GM23338 (cell line): Measurements from ENCODE around the gene PCNX1. TPM values are rescaled to one million over a fixed set of nuclear protein-coding genes. Genes with fewer than 3 reads are reported as not detected.
A peak's percentile ranks its signal among the peaks of the same experiment; 100 is the strongest.

Experiments
- ATAC-seq: fragments of 200-7000 bp; cut with Tn5 transposase; 3 replicates; pipeline ENCODE4 v1.9.1; 2020
- DNase-seq: peaks from one replicate; pipeline ENCODE4 v3.0.0-alpha.2; 2015; ENCODE audit warnings: low spot score
- H2AFZ ChIP-seq: fragments of 200-600 bp; sonication (generic); 2 replicates; pipeline ENCODE4 v1.8.0; 2016; ENCODE audit warnings: antibody characterized with exemption, mild to moderate bottlenecking, moderate library complexity
- H3F3A ChIP-seq: fragments of 200-600 bp; sonication (generic); replicated peaks from 2 replicates; pipeline ENCODE4 v1.8.0; 2017; ENCODE audit warnings: antibody characterized with exemption, mixed run types, low read depth
- H3K27ac ChIP-seq: fragments of 200-600 bp; sonication (generic); 2 replicates; pipeline ENCODE4 v1.6.1; 2016; ENCODE audit warnings: low read depth
- H3K27me3 ChIP-seq: fragments of 200-600 bp; sonication (generic); 2 replicates; pipeline ENCODE4 v1.8.0; 2016; ENCODE audit warnings: mild to moderate bottlenecking, mixed run types, moderate library complexity; ENCODE audit not compliant: insufficient read depth
- H3K36me3 ChIP-seq: fragments of 200-600 bp; sonication (generic); 2 replicates; pipeline ENCODE4 v1.8.0; 2016; ENCODE audit warnings: mild to moderate bottlenecking; ENCODE audit not compliant: insufficient read depth
- H3K4me1 ChIP-seq: fragments of 200-600 bp; sonication (generic); 2 replicates; pipeline ENCODE4 v1.8.0; 2016; ENCODE audit warnings: mild to moderate bottlenecking, moderate library complexity; ENCODE audit not compliant: insufficient read depth
- H3K4me2 ChIP-seq: fragments of 200-600 bp; sonication (generic); 2 replicates; pipeline ENCODE4 v1.7.1; 2017; ENCODE audit warnings: mixed run types
- H3K4me3 ChIP-seq: fragments of 200-600 bp; sonication (generic); 2 replicates; pipeline ENCODE4 v1.6.1; 2016; ENCODE audit warnings: mixed run types
- H3K79me2 ChIP-seq: fragments of 200-600 bp; sonication (generic); replicated peaks from 2 replicates; pipeline ENCODE4 v1.8.0; 2017; ENCODE audit warnings: mild to moderate bottlenecking; ENCODE audit not compliant: insufficient read depth
- H3K9me2 ChIP-seq: fragments of 200-600 bp; sonication (generic); 2 replicates; pipeline ENCODE4 v1.8.0; 2017; ENCODE audit not compliant: insufficient read depth
- H4K20me1 ChIP-seq: fragments of 200-600 bp; sonication (generic); replicated peaks from 2 replicates; pipeline ENCODE4 v1.8.0; 2017; ENCODE audit warnings: mild to moderate bottlenecking; ENCODE audit not compliant: insufficient read depth
- H3K27ac Mint-ChIP-seq: 2 replicates; pipeline ENCODE4 v1.8.0; 2020; ENCODE audit warnings: inconsistent platforms, mild to moderate bottlenecking, moderate library complexity, mixed read lengths
- H3K27me3 Mint-ChIP-seq: 3 replicates; pipeline ENCODE4 v1.8.0; 2022; ENCODE audit warnings: low read depth, mild to moderate bottlenecking, moderate library complexity, mixed read lengths, inconsistent platforms; ENCODE audit not compliant: insufficient read depth, poor library complexity
- H3K36me3 Mint-ChIP-seq: 3 replicates; pipeline ENCODE4 v1.8.0; 2021; ENCODE audit warnings: low read depth, mild to moderate bottlenecking, inconsistent platforms, moderate library complexity, mixed read lengths
- H3K4me1 Mint-ChIP-seq: 3 replicates; pipeline ENCODE4 v1.8.0; 2020; ENCODE audit warnings: mild to moderate bottlenecking, inconsistent platforms, mixed read lengths
- H3K4me3 Mint-ChIP-seq: 3 replicates; pipeline ENCODE4 v1.8.0; 2021; ENCODE audit warnings: moderate library complexity, mild to moderate bottlenecking, inconsistent platforms, mixed read lengths
- H3K9me3 Mint-ChIP-seq: 3 replicates; pipeline ENCODE4 v1.8.0; 2020; ENCODE audit warnings: moderate library complexity, mild to moderate bottlenecking, inconsistent platforms, mixed read lengths
- CREB1 ChIP-seq: fragments of 250-450 bp; sonication (Bioruptor Pico); IDR thresholded peaks from 2 replicates; pipeline ENCODE4 v1.5.0; 2020; ENCODE audit warnings: low read depth, mild to moderate bottlenecking, moderate library complexity
- EZH2 ChIP-seq: fragments of 200-600 bp; sonication (generic); IDR thresholded peaks from one replicate; pipeline ENCODE4 v1.8.0; 2017; ENCODE audit warnings: antibody characterized with exemption, mild to moderate bottlenecking, low read depth; ENCODE audit not compliant: unreplicated experiment
- EZH2phosphoT487 ChIP-seq: fragments of 200-600 bp; sonication (generic); IDR thresholded peaks from one replicate; pipeline ENCODE4 v1.8.1; 2018; ENCODE audit warnings: antibody characterized with exemption; ENCODE audit not compliant: unreplicated experiment
- JUNB ChIP-seq: IDR thresholded peaks from one replicate; pipeline ENCODE4 v1.6.1; 2016; ENCODE audit warnings: antibody characterized with exemption; ENCODE audit not compliant: unreplicated experiment
- NANOG ChIP-seq: IDR thresholded peaks from 2 replicates; pipeline ENCODE4 v1.6.1; 2016; ENCODE audit warnings: antibody characterized with exemption, borderline replicate concordance
- POLR2AphosphoS5 ChIP-seq: IDR thresholded peaks from 2 replicates; pipeline ENCODE4 v1.6.1; 2016; ENCODE audit warnings: antibody characterized with exemption, low read depth
- STAT1 ChIP-seq: IDR thresholded peaks from one replicate; pipeline ENCODE4 v1.6.1; 2016; ENCODE audit warnings: antibody characterized with exemption; ENCODE audit not compliant: unreplicated experiment
- ZNF114 ChIP-seq: fragments of 250-450 bp; sonication (Bioruptor Pico); IDR thresholded peaks from 2 replicates; pipeline ENCODE4 v1.5.0; 2020; ENCODE audit warnings: mild to moderate bottlenecking, moderate library complexity
- ZNF331 ChIP-seq: fragments of 250-450 bp; sonication (Bioruptor Pico); IDR thresholded peaks from 2 replicates; pipeline ENCODE4 v1.5.0; 2020; ENCODE audit warnings: low read depth, mild to moderate bottlenecking, moderate library complexity
- polyA plus RNA-seq: library from polyadenylated mRNA; unstranded; fragments of >200 nt; fragmentation: Nextera tagmentation; extraction: Ambion mirVana; gene quantifications from 2 replicates; pipeline ENCODE4 v1.2.1, GENCODE V29; 2016
- total RNA-seq: library from RNA; depleted of rRNA; stranded (reverse); fragments of >200 nt; shearing (Covaris generic); gene quantifications from 2 replicates; pipeline ENCODE4 v1.2.3, GENCODE V29; 2014
- TF ChIP-seq, protein P1 (sequence below): fragments of 250-450 bp; sonication (Bioruptor Pico); IDR thresholded peaks from 2 replicates; pipeline ENCODE4 v1.5.0; 2020; ENCODE audit warnings: mild to moderate bottlenecking, moderate library complexity
- TF ChIP-seq, protein P2 (sequence below), 2 experiments: fragments of 200-600 bp in 1 of 2; sonication (generic) in 1 of 2; conservative IDR thresholded peaks; 2 replicates each; pipeline versions ENCODE4 v1.5.1 to v1.6.1; 2016 to 2017; ENCODE audit warnings: antibody characterized with exemption in 2 of 2, low read depth in 2 of 2, mild to moderate bottlenecking in 2 of 2, moderate library complexity in 1 of 2
- TF ChIP-seq, protein P3 (sequence below): IDR thresholded peaks from 2 replicates; pipeline ENCODE4 v1.6.1; 2016; ENCODE audit warnings: antibody characterized with exemption

PCNX1 gene
- total and polyA plus RNA-seq, 2 experiments from 2014 or later: 19.4 to 53.1 TPM

DNA sequence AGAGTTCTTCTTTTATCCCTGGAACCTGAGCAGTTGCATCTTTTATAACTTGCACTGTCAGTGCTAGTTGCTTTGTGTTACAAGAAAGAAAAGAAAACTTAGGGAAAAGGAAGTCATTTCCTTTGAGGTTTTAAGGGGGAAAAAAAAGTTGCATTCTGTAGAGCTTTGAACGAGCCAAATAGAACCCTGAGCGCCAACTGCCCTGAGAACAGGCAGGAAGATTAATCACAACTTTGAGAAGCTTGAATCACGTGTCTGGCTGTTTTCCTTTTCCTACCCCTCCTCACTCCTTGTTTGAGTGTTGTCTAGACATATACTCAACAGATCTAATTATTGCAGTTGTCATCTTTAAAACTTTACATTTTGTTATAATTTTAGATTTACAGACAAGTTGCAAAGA is 12.5 kb downstream of the PCNX1 start:
- Mint-ChIP-seq H3K27me3 (no peaks in the 10 kb centered on the region), H3K4me1 (peaks cover 14% of the 10 kb centered on the region; the same call in 2 of the 3 replicates), H3K9me3 (no peaks in the 10 kb centered on the region), H3K4me3 (no peak overlapping the region), H3K27ac (no peak overlapping the region), H3K36me3 (peaks cover 6% of the 10 kb centered on the region; the same call in 2 of the 3 replicates)
- Histone ChIP-seq H3K9me2 (no peaks in the 10 kb centered on the region), H3K27ac (no peak overlapping the region), H3K4me2 (no peak overlapping the region), H2AFZ (no peak overlapping the region), H3K27me3 (no peaks in the 10 kb centered on the region), H3F3A (no peaks in the 10 kb centered on the region), H3K4me1 (peaks cover 14% of the 10 kb centered on the region), H3K36me3 (0 out of 2 replicates have a peak, but pooled peaks cover 3% of the 10 kb centered on the region), H4K20me1 (peaks cover 58% of the 10 kb centered on the region), H3K79me2 (peaks cover 99% of the 10 kb centered on the region), H3K4me3 (no peak overlapping the region)
- TF ChIP-seq ZNF114 (CRISPR knock-in tag): no peak
- TF ChIP-seq EZH2: no peak
- no peak for ATAC-seq
- DNase-seq: peak; percentile 25

DNA sequence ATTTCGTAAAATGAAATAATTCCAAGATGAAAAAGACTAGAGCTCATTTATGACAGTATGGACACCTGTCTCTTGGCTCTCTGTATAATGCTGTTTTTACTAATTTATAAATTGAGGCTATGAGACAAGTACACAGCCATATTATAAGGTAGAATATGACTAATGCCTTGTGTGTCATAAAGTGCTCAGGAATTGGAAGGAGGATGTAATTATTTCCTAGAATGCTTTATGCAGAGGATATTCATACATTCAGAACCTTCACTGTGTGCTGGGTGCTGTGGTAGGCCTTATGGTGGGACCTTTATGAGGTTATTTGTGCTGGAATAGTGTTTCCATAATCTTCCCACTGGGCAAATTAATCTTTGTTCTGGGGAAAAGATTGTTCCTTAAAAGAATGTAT is 13.3 kb downstream of the PCNX1 start:
- Histone ChIP-seq H3K79me2 (peaks cover 99% of the 10 kb centered on the region), H3K27ac (no peak overlapping the region), H3F3A (no peaks in the 10 kb centered on the region), H3K9me2 (no peaks in the 10 kb centered on the region), H3K4me3 (no peak overlapping the region), H2AFZ (no peak overlapping the region), H3K4me1 (peaks cover 14% of the 10 kb centered on the region), H4K20me1 (peaks cover 54% of the 10 kb centered on the region), H3K4me2 (no peak overlapping the region), H3K27me3 (no peaks in the 10 kb centered on the region), H3K36me3 (0 out of 2 replicates have a peak, but pooled peaks cover 3% of the 10 kb centered on the region)
- DNase-seq (no peak), ATAC-seq (no peak)
- H3K27ac Mint-ChIP-seq: no peak overlapping the region
- no peaks in the 10 kb centered on the region for H3K9me3 Mint-ChIP-seq
- H3K27me3 Mint-ChIP-seq: no peaks in the 10 kb centered on the region
- peaks cover 14% of the 10 kb centered on the region; the same call in 2 of the 3 replicates for H3K4me1 Mint-ChIP-seq
- H3K4me3 Mint-ChIP-seq: no peak overlapping the region
- H3K36me3 Mint-ChIP-seq: peaks cover 6% of the 10 kb centered on the region; the same call in 2 of the 3 replicates
- TF ChIP-seq NANOG: no peak
- TF ChIP-seq, protein P1, sequence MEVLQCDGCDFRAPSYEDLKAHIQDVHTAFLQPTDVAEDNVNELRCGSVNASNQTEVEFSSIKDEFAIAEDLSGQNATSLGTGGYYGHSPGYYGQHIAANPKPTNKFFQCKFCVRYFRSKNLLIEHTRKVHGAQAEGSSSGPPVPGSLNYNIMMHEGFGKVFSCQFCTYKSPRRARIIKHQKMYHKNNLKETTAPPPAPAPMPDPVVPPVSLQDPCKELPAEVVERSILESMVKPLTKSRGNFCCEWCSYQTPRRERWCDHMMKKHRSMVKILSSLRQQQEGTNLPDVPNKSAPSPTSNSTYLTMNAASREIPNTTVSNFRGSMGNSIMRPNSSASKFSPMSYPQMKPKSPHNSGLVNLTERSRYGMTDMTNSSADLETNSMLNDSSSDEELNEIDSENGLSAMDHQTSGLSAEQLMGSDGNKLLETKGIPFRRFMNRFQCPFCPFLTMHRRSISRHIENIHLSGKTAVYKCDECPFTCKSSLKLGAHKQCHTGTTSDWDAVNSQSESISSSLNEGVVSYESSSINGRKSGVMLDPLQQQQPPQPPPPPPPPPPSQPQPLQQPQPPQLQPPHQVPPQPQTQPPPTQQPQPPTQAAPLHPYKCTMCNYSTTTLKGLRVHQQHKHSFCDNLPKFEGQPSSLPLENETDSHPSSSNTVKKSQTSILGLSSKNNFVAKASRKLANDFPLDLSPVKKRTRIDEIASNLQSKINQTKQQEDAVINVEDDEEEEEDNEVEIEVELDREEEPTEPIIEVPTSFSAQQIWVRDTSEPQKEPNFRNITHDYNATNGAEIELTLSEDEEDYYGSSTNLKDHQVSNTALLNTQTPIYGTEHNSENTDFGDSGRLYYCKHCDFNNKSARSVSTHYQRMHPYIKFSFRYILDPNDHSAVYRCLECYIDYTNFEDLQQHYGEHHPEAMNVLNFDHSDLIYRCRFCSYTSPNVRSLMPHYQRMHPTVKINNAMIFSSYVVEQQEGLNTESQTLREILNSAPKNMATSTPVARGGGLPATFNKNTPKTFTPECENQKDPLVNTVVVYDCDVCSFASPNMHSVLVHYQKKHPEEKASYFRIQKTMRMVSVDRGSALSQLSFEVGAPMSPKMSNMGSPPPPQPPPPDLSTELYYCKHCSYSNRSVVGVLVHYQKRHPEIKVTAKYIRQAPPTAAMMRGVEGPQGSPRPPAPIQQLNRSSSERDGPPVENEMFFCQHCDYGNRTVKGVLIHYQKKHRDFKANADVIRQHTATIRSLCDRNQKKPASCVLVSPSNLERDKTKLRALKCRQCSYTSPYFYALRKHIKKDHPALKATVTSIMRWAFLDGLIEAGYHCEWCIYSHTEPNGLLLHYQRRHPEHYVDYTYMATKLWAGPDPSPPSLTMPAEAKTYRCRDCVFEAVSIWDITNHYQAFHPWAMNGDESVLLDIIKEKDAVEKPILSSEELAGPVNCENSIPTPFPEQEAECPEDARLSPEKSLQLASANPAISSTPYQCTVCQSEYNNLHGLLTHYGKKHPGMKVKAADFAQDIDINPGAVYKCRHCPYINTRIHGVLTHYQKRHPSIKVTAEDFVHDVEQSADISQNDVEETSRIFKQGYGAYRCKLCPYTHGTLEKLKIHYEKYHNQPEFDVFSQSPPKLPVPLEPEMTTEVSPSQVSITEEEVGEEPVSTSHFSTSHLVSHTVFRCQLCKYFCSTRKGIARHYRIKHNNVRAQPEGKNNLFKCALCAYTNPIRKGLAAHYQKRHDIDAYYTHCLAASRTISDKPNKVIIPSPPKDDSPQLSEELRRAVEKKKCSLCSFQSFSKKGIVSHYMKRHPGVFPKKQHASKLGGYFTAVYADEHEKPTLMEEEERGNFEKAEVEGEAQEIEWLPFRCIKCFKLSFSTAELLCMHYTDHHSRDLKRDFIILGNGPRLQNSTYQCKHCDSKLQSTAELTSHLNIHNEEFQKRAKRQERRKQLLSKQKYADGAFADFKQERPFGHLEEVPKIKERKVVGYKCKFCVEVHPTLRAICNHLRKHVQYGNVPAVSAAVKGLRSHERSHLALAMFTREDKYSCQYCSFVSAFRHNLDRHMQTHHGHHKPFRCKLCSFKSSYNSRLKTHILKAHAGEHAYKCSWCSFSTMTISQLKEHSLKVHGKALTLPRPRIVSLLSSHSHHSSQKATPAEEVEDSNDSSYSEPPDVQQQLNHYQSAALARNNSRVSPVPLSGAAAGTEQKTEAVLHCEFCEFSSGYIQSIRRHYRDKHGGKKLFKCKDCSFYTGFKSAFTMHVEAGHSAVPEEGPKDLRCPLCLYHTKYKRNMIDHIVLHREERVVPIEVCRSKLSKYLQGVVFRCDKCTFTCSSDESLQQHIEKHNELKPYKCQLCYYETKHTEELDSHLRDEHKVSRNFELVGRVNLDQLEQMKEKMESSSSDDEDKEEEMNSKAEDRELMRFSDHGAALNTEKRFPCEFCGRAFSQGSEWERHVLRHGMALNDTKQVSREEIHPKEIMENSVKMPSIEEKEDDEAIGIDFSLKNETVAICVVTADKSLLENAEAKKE (CRISPR knock-in tag): no peak
- TF ChIP-seq ZNF114 (CRISPR knock-in tag): no peak
- TF ChIP-seq CREB1: no peak
- TF ChIP-seq, protein P2, sequence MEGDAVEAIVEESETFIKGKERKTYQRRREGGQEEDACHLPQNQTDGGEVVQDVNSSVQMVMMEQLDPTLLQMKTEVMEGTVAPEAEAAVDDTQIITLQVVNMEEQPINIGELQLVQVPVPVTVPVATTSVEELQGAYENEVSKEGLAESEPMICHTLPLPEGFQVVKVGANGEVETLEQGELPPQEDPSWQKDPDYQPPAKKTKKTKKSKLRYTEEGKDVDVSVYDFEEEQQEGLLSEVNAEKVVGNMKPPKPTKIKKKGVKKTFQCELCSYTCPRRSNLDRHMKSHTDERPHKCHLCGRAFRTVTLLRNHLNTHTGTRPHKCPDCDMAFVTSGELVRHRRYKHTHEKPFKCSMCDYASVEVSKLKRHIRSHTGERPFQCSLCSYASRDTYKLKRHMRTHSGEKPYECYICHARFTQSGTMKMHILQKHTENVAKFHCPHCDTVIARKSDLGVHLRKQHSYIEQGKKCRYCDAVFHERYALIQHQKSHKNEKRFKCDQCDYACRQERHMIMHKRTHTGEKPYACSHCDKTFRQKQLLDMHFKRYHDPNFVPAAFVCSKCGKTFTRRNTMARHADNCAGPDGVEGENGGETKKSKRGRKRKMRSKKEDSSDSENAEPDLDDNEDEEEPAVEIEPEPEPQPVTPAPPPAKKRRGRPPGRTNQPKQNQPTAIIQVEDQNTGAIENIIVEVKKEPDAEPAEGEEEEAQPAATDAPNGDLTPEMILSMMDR (conservative IDR thresholded peaks at IDR 0.05; ENCODE audit: low read depth in 2 of 2): no peak
- no peak for TF ChIP-seq ZNF331 (CRISPR knock-in tag)
- no peak for TF ChIP-seq POLR2AphosphoS5
- TF ChIP-seq STAT1: no peak
- TF ChIP-seq JUNB: no peak
- TF ChIP-seq, protein P3, sequence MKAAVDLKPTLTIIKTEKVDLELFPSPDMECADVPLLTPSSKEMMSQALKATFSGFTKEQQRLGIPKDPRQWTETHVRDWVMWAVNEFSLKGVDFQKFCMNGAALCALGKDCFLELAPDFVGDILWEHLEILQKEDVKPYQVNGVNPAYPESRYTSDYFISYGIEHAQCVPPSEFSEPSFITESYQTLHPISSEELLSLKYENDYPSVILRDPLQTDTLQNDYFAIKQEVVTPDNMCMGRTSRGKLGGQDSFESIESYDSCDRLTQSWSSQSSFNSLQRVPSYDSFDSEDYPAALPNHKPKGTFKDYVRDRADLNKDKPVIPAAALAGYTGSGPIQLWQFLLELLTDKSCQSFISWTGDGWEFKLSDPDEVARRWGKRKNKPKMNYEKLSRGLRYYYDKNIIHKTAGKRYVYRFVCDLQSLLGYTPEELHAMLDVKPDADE: no peak
- no peak for TF ChIP-seq EZH2phosphoT487
